OCI-LY7 (cell line): ENCODE measurements around the gene ST6GALNAC6. TPM values are rescaled to one million over a fixed set of nuclear protein-coding genes. Genes with fewer than 3 reads are reported as not detected.

Experiments
- BruUV-seq: library from RNA; stranded (reverse); fragments of 400-500 nt; replicated peaks from 2 replicates; lab custom pipeline; 2021; lab: Mats Ljungman, UMichigan
- CTCF ChIA-PET: fragments of 300-600 bp; sonication (Branson Sonifier 250); formaldehyde crosslinking; loops from one replicate; lab custom pipeline; 2022; ENCODE audit warnings: antibody characterized with exemption; ENCODE audit not compliant: unreplicated experiment; lab: Charles Lee
- POLR2A ChIA-PET: fragments of 300-600 bp; sonication (Branson Sonifier 250); formaldehyde crosslinking; loops from one replicate; lab custom pipeline; 2022; ENCODE audit warnings: antibody characterized with exemption; lab: Charles Lee
- DNase-seq: peaks from one replicate; pipeline ENCODE4 v3.0.0-alpha.2; 2015; ENCODE audit warnings: low spot score
- H2AFZ ChIP-seq: fragments of 200-600 bp; sonication (generic), shearing (Covaris generic); 2 replicates; pipeline ENCODE4 v1.6.1; 2014; ENCODE audit warnings: mild to moderate bottlenecking, antibody characterized with exemption, low read length, moderate library complexity
- H3K27ac ChIP-seq: fragments of 200-600 bp; sonication (generic); 2 replicates; pipeline ENCODE4 v1.5.1; 2014; ENCODE audit warnings: mixed run types, low read depth, mild to moderate bottlenecking, moderate library complexity, low read length, inconsistent platforms; ENCODE audit not compliant: poor library complexity, severe bottlenecking
- H3K36me3 ChIP-seq: fragments of 200-600 bp; sonication (generic); 2 replicates; pipeline ENCODE4 v1.6.1; 2014; ENCODE audit warnings: mild to moderate bottlenecking, antibody characterized with exemption, low read length, moderate library complexity, mixed read lengths; ENCODE audit not compliant: insufficient read depth
- H3K4me1 ChIP-seq: fragments of 200-600 bp; sonication (generic); 2 replicates; pipeline ENCODE4 v1.5.1; 2014; ENCODE audit warnings: mild to moderate bottlenecking, low read length; ENCODE audit not compliant: insufficient read depth, poor library complexity, severe bottlenecking
- H3K4me2 ChIP-seq: fragments of 200-600 bp; sonication (generic); 2 replicates; pipeline ENCODE4 v1.6.1; 2014; ENCODE audit warnings: mild to moderate bottlenecking, low read length
- H3K4me3 ChIP-seq: fragments of 200-600 bp; sonication (generic); 2 replicates; pipeline ENCODE4 v1.5.1; 2014; ENCODE audit warnings: mild to moderate bottlenecking, low read depth, low read length; ENCODE audit not compliant: poor library complexity, severe bottlenecking
- H3K79me2 ChIP-seq: fragments of 200-600 bp; sonication (generic); 2 replicates; pipeline ENCODE4 v1.6.1; 2016; ENCODE audit warnings: low read depth, mild to moderate bottlenecking, low read length, moderate library complexity, mixed read lengths; ENCODE audit not compliant: insufficient read depth
- H3K9me2 ChIP-seq: fragments of 200-600 bp; sonication (generic); 2 replicates; pipeline ENCODE4 v1.6.1; 2016; ENCODE audit warnings: mild to moderate bottlenecking, low read length, mixed read lengths; ENCODE audit not compliant: insufficient read depth
- H3K9me3 ChIP-seq: fragments of 200-600 bp; sonication (generic); 2 replicates; pipeline ENCODE4 v1.6.1; 2014; ENCODE audit warnings: mild to moderate bottlenecking, mixed run types, low read length, mixed read lengths
- H4K20me1 ChIP-seq: fragments of 200-600 bp; sonication (generic); 2 replicates; pipeline ENCODE4 v1.6.1; 2014; ENCODE audit warnings: mild to moderate bottlenecking, antibody characterized with exemption, low read length, moderate library complexity, mixed read lengths; ENCODE audit not compliant: insufficient read depth
- EZH2phosphoT487 ChIP-seq: fragments of 200-600 bp; sonication (generic); IDR thresholded peaks from 2 replicates; pipeline ENCODE4 v1.6.1; 2018; ENCODE audit warnings: low read depth, borderline replicate concordance, mild to moderate bottlenecking, mixed run types, antibody characterized with exemption, low read length, moderate library complexity, mixed read lengths
- intact Hi-C: fragments of 100-400 bp; cut with micrococcal nuclease; formaldehyde crosslinking; loops from one replicate; pipeline ENCODE4 v1.10.0; 2022; ENCODE audit not compliant: unreplicated experiment
- total RNA-seq, 2 experiments: library from RNA; depleted of rRNA in 1 of 2; stranded (reverse); fragments of >200 nt in 1 of 2; shearing (Covaris generic) in 1 of 2; gene quantifications; 2 replicates each; pipeline ENCODE4 v1.2.3, GENCODE V29; 2014 to 2022
- TF ChIP-seq, protein P1 (sequence below): fragments of 200-600 bp; sonication (generic); conservative IDR thresholded peaks from 2 replicates; pipeline ENCODE4 v1.5.1; 2014; ENCODE audit warnings: mild to moderate bottlenecking, antibody characterized with exemption, low read length, moderate library complexity, mixed read lengths

ST6GALNAC6 gene
- total RNA-seq, 2 experiments from 2014 or later = 43.7 to 51.3 TPM

DNA sequence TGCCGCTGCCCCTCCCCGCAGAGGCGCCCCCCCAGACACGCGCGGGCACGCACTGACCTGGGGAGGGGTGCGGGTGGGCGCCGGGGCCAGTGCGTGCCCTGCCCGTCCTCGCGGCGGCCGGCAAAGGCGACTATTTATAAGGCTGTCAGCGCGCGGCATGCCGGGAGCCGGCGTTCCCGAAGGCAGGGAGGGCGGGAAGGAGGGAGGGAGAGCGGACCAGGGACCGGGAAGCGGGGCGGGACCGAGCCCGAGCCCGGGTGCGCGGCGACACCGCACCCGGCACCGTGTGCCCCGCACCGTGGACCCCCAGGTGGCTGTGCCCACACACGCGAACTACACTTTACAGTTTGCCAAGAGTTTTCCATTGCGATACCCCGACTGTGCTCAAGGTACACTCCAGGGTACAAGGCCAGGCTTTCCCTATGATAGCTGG, 21.8 kb downstream of the ST6GALNAC6 start, which contains the start of gene AK1:
Gene AK1 (minus strand): TSS at position 110 of the 433 bp plus-strand sequence. CDS start 3,058 bp downstream, outside the sequence.
- no peaks in the 10 kb centered on the region for H3K9me2 ChIP-seq
- no TSS peak for BruUV-seq
- no peak for DNase-seq
- no peak within 1 kb of the TSS for H3K4me2 ChIP-seq
- TF ChIP-seq, protein P1, sequence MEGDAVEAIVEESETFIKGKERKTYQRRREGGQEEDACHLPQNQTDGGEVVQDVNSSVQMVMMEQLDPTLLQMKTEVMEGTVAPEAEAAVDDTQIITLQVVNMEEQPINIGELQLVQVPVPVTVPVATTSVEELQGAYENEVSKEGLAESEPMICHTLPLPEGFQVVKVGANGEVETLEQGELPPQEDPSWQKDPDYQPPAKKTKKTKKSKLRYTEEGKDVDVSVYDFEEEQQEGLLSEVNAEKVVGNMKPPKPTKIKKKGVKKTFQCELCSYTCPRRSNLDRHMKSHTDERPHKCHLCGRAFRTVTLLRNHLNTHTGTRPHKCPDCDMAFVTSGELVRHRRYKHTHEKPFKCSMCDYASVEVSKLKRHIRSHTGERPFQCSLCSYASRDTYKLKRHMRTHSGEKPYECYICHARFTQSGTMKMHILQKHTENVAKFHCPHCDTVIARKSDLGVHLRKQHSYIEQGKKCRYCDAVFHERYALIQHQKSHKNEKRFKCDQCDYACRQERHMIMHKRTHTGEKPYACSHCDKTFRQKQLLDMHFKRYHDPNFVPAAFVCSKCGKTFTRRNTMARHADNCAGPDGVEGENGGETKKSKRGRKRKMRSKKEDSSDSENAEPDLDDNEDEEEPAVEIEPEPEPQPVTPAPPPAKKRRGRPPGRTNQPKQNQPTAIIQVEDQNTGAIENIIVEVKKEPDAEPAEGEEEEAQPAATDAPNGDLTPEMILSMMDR = no peak
- intact Hi-C loops = loop anchor here (10.0 kb wide), 1 partner anchor 373 kb away; no protein-coding TSS in a partner anchor
- CTCF ChIA-PET = no interaction called here
- no peaks in the 10 kb centered on the region for H3K79me2 ChIP-seq
- POLR2A ChIA-PET = no interaction called here
- H4K20me1 ChIP-seq = no peaks in the 10 kb centered on the region
- H3K4me1 ChIP-seq = peaks cover 32% of the 10 kb centered on the region
- H3K9me3 ChIP-seq = no peaks in the 10 kb centered on the region
- H3K36me3 ChIP-seq = no peaks in the 10 kb centered on the region
- H3K27ac ChIP-seq = no peak within 1 kb of the TSS
- no peak within 1 kb of the TSS for H3K4me3 ChIP-seq
- H2AFZ ChIP-seq = no peak within 1 kb of the TSS

DNA sequence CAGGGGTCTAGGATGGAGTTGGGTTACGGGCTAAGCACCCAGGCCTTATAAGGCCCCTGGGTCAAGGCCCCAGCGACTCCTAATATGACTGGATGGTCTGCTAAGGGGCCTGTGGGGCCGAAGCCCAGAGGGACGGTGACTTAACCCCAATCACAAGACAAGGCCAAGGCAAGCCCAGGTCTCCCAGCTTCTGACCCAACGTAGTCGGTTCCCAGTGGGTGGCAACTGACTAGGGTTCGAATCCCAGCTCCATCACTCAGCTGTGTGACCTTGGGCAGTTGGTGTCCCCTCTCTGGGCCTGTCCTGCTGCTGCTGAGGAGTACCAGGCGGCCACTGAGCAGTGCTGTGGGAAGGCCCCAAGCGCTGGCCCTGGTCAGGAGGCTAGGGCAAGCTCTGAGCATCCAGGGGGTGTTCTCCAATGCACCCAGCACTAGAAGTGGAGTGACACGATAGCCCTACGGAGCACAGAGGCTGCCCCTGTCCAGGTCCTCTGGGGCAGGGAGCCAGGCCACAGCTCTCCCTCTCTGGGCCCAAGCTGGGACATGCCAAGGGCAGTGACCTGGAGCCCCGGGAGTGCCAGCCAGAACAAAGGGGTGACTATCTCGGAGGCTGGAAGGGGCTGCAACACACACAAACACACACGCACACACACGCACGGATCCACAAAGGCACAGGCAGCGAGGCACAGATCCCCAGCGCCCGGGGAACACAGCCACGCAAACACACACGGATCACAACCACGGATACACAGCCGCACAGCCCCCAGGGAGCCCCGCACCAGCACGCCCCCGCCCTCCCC, 22.4 kb downstream of the ST6GALNAC6 start:
- H3K4me1 ChIP-seq = peaks cover 28% of the 10 kb centered on the region
- no peaks in the 10 kb centered on the region for H3K9me2 ChIP-seq
- no TSS peak for BruUV-seq
- no peaks in the 10 kb centered on the region for H3K9me3 ChIP-seq
- no peak overlapping the region for H3K27ac ChIP-seq
- no peak for DNase-seq
- H3K4me2 ChIP-seq = no peak overlapping the region
- no peaks in the 10 kb centered on the region for H3K79me2 ChIP-seq
- TF ChIP-seq EZH2phosphoT487 = no peak
- TF ChIP-seq, protein P1 = no peak
- intact Hi-C loops = loop anchor here (10.0 kb wide), 1 partner anchor 372 kb away; no protein-coding TSS in a partner anchor
- POLR2A ChIA-PET = no interaction called here
- no peaks in the 10 kb centered on the region for H3K36me3 ChIP-seq
- H3K4me3 ChIP-seq = no peak overlapping the region
- no peak overlapping the region for H2AFZ ChIP-seq
- CTCF ChIA-PET = no interaction called here
- no peaks in the 10 kb centered on the region for H4K20me1 ChIP-seq
